Cardiac muscle cell (in vitro differentiated cells and primary cell): ENCODE measurements around the gene TMEM150C. TPM values are rescaled to one million over a fixed set of nuclear protein-coding genes. Genes with fewer than 3 reads are reported as not detected.

Experiments used
- DNase-seq, 2 donors: peaks; one replicate each; pipeline versions ENCODE4 v3.0.0 to v3.0.0-alpha.2; 2010 to 2017; ENCODE audit warnings: low read depth in 1 of 2, low spot score in 1 of 2
- H3K27ac ChIP-seq: fragments of 200-600 bp; sonication (generic); 2 replicates; pipeline ENCODE4 v1.5.1; 2016
- H3K27me3 ChIP-seq: fragments of 200-600 bp; sonication (generic); 2 replicates; pipeline ENCODE4 v1.6.0; 2016; ENCODE audit warnings: control low read depth
- H3K36me3 ChIP-seq: fragments of 200-600 bp; sonication (generic); 2 replicates; pipeline ENCODE4 v1.5.1; 2016; ENCODE audit warnings: control low read depth
- H3K4me1 ChIP-seq: fragments of 200-600 bp; sonication (generic); 2 replicates; pipeline ENCODE4 v1.8.1; 2017; ENCODE audit warnings: low read depth, mild to moderate bottlenecking, mixed run types
- H3K4me3 ChIP-seq: fragments of 200-600 bp; sonication (generic); 2 replicates; pipeline ENCODE4 v1.5.1; 2016; ENCODE audit warnings: mild to moderate bottlenecking
- H3K9me3 ChIP-seq: fragments of 200-600 bp; sonication (generic); 2 replicates; pipeline ENCODE4 v1.5.1; 2017; ENCODE audit warnings: low read depth, mild to moderate bottlenecking, control low read depth
- CTCF ChIP-seq: IDR thresholded peaks from 2 replicates; pipeline ENCODE4 v1.5.1; 2012; ENCODE audit warnings: low read depth, mild to moderate bottlenecking, low read length
- polyA plus RNA-seq: library from polyadenylated mRNA; unstranded; fragments of >200 nt; fragmentation: Nextera tagmentation; extraction: Ambion mirVana; gene quantifications from 2 replicates; pipeline ENCODE4 v1.2.1, GENCODE V29; 2016
- total RNA-seq: library from RNA; depleted of rRNA; stranded (reverse); fragments of >200 nt; gene quantifications from 2 replicates; pipeline ENCODE4 v1.2.3, GENCODE V29; 2016

Gene TMEM150C
- total and polyA plus RNA-seq, 2 experiments from 2014 or later = 5.1 to 5.3 TPM

DNA sequence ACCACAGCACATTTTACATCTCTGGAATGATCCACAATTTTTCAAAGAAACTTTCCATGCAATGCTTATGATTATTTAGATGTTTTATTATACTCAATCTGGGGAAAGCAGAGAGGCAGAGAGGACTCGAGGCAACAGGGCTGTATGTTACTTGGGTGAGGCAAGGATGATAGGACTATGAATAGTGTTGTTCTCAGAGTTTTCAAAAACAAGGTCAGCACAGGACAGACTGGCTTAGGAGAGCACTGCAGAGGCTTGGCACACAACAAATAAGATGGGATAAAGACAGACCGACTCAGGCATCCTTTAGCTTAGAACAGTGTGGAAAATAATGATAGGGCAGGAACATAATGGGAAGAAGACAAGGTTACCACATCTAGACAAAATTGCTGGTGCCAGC lies 65.4 kb downstream of the TMEM150C start:
- no peak for DNase-seq
- Histone ChIP-seq H3K27me3 (no peaks in the 10 kb centered on the region), H3K4me3 (no peak overlapping the region), H3K27ac (no peak overlapping the region), H3K36me3 (no peaks in the 10 kb centered on the region), H3K9me3 (no peaks in the 10 kb centered on the region), H3K4me1 (no peaks in the 10 kb centered on the region)
- TF ChIP-seq CTCF = no peak

DNA sequence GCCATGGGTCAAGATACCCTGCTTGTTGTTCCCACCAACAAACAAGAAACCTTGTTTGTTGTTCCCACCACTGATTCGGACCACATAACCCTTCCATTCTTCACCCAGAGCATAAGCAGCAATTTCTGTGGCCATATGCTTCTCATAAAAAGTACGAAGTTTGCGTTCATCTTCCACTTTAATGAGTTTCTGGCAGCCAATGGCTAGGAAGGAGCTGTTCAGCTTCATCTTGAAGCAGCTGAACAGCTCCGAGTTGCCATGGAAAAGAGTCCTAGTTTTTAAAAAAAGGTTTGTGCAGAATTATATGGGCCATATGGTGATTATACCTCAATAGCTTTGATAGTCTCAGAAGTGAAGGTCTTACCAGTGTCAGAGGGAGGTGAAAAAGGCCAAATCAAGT lies 66.1 kb downstream of the TMEM150C start:
- TF ChIP-seq CTCF = no peak
- H3K27ac ChIP-seq = no peak overlapping the region
- no peak overlapping the region for H3K4me3 ChIP-seq
- no peaks in the 10 kb centered on the region for H3K36me3 ChIP-seq
- H3K4me1 ChIP-seq = no peaks in the 10 kb centered on the region
- H3K27me3 ChIP-seq = no peaks in the 10 kb centered on the region
- H3K9me3 ChIP-seq = no peaks in the 10 kb centered on the region
- DNase-seq = no peak

- H3K27ac ChIP-seq = no peak overlapping the region
- no peaks in the 10 kb centered on the region for H3K36me3 ChIP-seq
- H3K4me3 ChIP-seq = no peak overlapping the region
- no peaks in the 10 kb centered on the region for H3K4me1 ChIP-seq
- no peak for TF ChIP-seq CTCF
- H3K9me3 ChIP-seq = no peaks in the 10 kb centered on the region
- DNase-seq = no peak
- no peaks in the 10 kb centered on the region for H3K27me3 ChIP-seq
Measured at GRCh38 chr4:82493721-82494425, 67.9 kb downstream of the TMEM150C start.

DNA sequence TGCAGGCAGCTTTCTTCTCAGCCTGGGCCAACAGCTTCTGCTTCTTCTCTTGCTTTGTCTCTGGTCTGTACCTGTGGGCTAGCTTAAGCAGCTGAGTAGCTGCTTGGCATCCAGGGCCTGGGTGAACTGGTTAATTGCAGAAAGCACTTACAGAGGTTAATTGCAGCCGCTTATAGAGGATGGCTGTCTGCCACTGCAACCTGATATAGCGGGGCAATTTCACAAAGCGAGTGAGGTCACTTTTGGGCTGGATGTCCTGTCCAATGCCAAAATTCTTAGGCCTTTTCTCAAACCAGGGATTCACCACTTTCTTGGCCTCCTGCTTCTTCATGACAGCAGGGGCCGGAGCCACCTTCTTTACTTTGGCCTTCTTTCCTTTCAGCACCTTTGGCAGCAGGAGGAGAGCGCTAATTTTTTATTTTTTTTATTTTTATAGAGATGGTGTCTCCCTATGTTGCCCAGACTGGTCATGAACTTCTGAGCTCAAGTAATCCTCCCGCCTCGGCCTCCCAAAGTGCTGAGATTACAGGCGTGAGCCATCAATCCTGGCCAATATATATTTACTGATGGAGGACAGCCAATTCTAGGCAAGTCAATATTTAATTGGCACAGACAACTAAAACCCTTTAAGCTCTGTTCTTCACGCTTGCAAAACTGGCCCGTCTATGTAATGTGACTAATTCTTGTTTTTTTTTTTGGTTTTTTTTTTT lies 70.4 kb downstream of the TMEM150C start:
- no peaks in the 10 kb centered on the region for H3K4me1 ChIP-seq
- H3K4me3 ChIP-seq = no peak overlapping the region
- no peaks in the 10 kb centered on the region for H3K36me3 ChIP-seq
- no peak overlapping the region for H3K27ac ChIP-seq
- no peak for DNase-seq
- H3K9me3 ChIP-seq = no peaks in the 10 kb centered on the region
- no peaks in the 10 kb centered on the region for H3K27me3 ChIP-seq
- TF ChIP-seq CTCF = no peak

DNA sequence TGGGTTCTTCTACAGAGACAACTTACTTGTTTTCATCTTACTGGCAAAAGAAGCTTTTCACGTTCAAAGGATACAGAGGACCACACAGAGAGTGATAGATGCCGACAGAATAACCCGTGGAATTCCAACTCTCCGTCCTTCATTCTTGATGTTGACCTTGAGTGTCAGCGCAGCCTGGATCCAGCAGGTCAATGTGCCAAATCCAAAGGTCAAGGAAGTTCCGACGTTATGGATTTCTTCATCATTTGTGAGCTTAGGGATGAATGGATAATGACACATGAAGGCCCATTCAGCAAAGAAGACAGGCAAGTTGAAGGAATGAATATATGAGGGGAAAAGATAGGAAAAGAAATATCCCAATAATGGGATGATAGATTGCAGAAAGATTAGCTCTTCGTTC lies 71.8 kb downstream of the TMEM150C start:
- no peak for DNase-seq
- H3K27me3 ChIP-seq = no peaks in the 10 kb centered on the region

More for the DNA sequence above, 71.8 kb downstream of the TMEM150C start:
- Histone ChIP-seq H3K36me3 (no peaks in the 10 kb centered on the region), H3K4me1 (no peaks in the 10 kb centered on the region), H3K27ac (no peak overlapping the region), H3K9me3 (no peaks in the 10 kb centered on the region), H3K4me3 (no peak overlapping the region)
- TF ChIP-seq CTCF = no peak
